Testis (tissue), 3 donors: ENCODE measurements around the gene SCPEP1. TPM values are rescaled to one million over a fixed set of nuclear protein-coding genes. Genes with fewer than 3 reads are reported as not detected.

Experiments
- DNase-seq: peaks from one replicate; pipeline ENCODE4 v3.0.0-alpha.2; 2019
- H3K27ac ChIP-seq, 2 donors: fragments of 200-600 bp; sonication (generic); one replicate each; pipeline ENCODE4 v1.5.1; 2019
- H3K27me3 ChIP-seq: fragments of 200-600 bp; sonication (generic); one replicate; pipeline ENCODE4 v1.5.1; 2019
- H3K36me3 ChIP-seq: fragments of 200-600 bp; sonication (generic); one replicate; pipeline ENCODE4 v1.5.1; 2017; ENCODE audit warnings: low read depth; ENCODE audit errors: missing control alignments
- H3K4me1 ChIP-seq: fragments of 200-600 bp; sonication (generic); one replicate; pipeline ENCODE4 v1.5.1; 2019
- H3K4me3 ChIP-seq, 2 donors: fragments of 200-600 bp; sonication (generic); one replicate each; pipeline ENCODE4 v1.5.1; 2017 to 2019
- H3K9me3 ChIP-seq: fragments of 200-600 bp; sonication (generic); one replicate; pipeline ENCODE4 v1.5.1; 2017
- POLR2A ChIP-seq: fragments of 450-650 bp; IDR thresholded peaks from one replicate; pipeline ENCODE4 v1.6.1; 2017; ENCODE audit warnings: antibody characterized with exemption, mild to moderate bottlenecking, moderate library complexity
- WGBS, 2 donors: methylation state at CpG; one replicate each; pipeline ENCODE4 v1.1.5; 2018; 5-methylcytosine and 5-hydroxymethylcytosine counted together
- intact Hi-C: fragments of 100-400 bp; cut with DNase I; formaldehyde crosslinking; loops from one replicate; pipeline ENCODE4 v1.15.1; 2023; ENCODE audit warnings: low total_unique reads
- polyA plus RNA-seq: library from polyadenylated mRNA; stranded (reverse); fragments of 350-450 nt; fragmentation: Illumina TruSeq; extraction: RNeasy Lipid Tissue Mini Kit (QIAGEN cat#74804); gene quantifications from one replicate; pipeline ENCODE4 v1.2.3, GENCODE V29; 2014; ENCODE audit warnings: low read depth, low replicate concordance; ENCODE audit not compliant: insufficient read depth
- total RNA-seq, 2 donors: library from RNA; depleted of rRNA; stranded (reverse); fragments of >200 nt; gene quantifications; one replicate each; pipeline ENCODE4 v1.2.3, GENCODE V29; 2016
- TF ChIP-seq, protein P1 (sequence below), 3 experiments: fragments of 450-650 bp in 2 of 3; fragments of 200-600 bp in 1 of 3; sonication (generic) in 1 of 3; IDR thresholded peaks; one replicate each; pipeline ENCODE4 v1.5.1; 2016 to 2019; ENCODE audit warnings: antibody characterized with exemption in 3 of 3, mild to moderate bottlenecking in 2 of 3, moderate library complexity in 1 of 3

Gene SCPEP1
- total and polyA plus RNA-seq, 3 donors from 2014 or later, result 30.7 to 55.7 (median 35.2) TPM

DNA sequence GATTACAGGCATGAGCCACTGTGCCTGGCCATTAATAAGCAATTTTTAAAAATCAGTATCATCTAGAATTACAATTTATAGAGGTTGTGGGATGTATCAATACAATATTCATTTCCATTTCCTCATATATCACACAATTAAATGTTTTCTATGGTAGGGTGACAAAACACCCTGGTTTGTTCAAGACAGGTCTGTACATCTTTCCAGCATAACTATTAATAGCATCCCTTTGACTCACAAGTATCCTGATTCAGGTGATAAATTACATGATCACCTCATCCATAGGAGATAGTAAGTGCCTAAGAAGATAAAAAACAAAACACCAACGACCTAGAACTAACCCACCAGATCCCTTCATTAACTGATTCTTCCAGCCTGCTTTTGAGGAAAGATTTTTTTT lies 30.2 kb upstream of the SCPEP1 start:
- no peak for DNase-seq
- H3K9me3 ChIP-seq, result no peaks in the 10 kb centered on the region
- 63 to 73% methylated on average over 1 of the region's 1 CpG for WGBS, 2 donors
- no peaks in the 10 kb centered on the region for H3K36me3 ChIP-seq
- intact Hi-C loops, result loop anchor here (10.0 kb wide), 1 partner anchor 133 kb away; no protein-coding TSS in a partner anchor
- H3K27me3 ChIP-seq, result no peaks in the 10 kb centered on the region
- H3K4me3 ChIP-seq, result no peak overlapping the region
- H3K4me1 ChIP-seq, result no peaks in the 10 kb centered on the region
- no peak overlapping the region for H3K27ac ChIP-seq
- no peak for TF ChIP-seq POLR2A
- TF ChIP-seq, protein P1, sequence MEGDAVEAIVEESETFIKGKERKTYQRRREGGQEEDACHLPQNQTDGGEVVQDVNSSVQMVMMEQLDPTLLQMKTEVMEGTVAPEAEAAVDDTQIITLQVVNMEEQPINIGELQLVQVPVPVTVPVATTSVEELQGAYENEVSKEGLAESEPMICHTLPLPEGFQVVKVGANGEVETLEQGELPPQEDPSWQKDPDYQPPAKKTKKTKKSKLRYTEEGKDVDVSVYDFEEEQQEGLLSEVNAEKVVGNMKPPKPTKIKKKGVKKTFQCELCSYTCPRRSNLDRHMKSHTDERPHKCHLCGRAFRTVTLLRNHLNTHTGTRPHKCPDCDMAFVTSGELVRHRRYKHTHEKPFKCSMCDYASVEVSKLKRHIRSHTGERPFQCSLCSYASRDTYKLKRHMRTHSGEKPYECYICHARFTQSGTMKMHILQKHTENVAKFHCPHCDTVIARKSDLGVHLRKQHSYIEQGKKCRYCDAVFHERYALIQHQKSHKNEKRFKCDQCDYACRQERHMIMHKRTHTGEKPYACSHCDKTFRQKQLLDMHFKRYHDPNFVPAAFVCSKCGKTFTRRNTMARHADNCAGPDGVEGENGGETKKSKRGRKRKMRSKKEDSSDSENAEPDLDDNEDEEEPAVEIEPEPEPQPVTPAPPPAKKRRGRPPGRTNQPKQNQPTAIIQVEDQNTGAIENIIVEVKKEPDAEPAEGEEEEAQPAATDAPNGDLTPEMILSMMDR (IDR thresholded peaks at IDR 0.05), result no peak

- Histone ChIP-seq H3K27me3 (no peaks in the 10 kb centered on the region), H3K4me1 (no peaks in the 10 kb centered on the region), H3K36me3 (no peaks in the 10 kb centered on the region), H3K9me3 (no peaks in the 10 kb centered on the region), H3K4me3 (no peak overlapping the region), H3K27ac (no peak overlapping the region)
- TF ChIP-seq, protein P1 (IDR thresholded peaks at IDR 0.05), result no peak
- no peak for TF ChIP-seq POLR2A
- intact Hi-C loops, result loop anchor here (10.0 kb wide), 1 partner anchor 134 kb away; no protein-coding TSS in a partner anchor
- WGBS, 2 donors, result 86 to 96% methylated on average over 1 of the region's 1 CpG
- DNase-seq, result no peak
Observed at GRCh38 chr17:56948491-56948890, 29.4 kb upstream of the SCPEP1 start.

GRCh38 chr17:56949595-56949994 lies 28.3 kb upstream of the SCPEP1 start:
- no peak overlapping the region for H3K4me3 ChIP-seq
- WGBS, 2 donors, result 63 to 64% methylated on average over 3 of the region's 3 CpGs
- no peaks in the 10 kb centered on the region for H3K4me1 ChIP-seq
- H3K9me3 ChIP-seq, result no peaks in the 10 kb centered on the region
- no peak for DNase-seq
- TF ChIP-seq, protein P1 (IDR thresholded peaks at IDR 0.05), result no peak
- TF ChIP-seq POLR2A, result no peak
- no peaks in the 10 kb centered on the region for H3K36me3 ChIP-seq
- intact Hi-C loops, result loop anchor here (10.0 kb wide), 1 partner anchor 135 kb away; no protein-coding TSS in a partner anchor
- H3K27me3 ChIP-seq, result no peaks in the 10 kb centered on the region
- H3K27ac ChIP-seq, result no peak overlapping the region

DNA sequence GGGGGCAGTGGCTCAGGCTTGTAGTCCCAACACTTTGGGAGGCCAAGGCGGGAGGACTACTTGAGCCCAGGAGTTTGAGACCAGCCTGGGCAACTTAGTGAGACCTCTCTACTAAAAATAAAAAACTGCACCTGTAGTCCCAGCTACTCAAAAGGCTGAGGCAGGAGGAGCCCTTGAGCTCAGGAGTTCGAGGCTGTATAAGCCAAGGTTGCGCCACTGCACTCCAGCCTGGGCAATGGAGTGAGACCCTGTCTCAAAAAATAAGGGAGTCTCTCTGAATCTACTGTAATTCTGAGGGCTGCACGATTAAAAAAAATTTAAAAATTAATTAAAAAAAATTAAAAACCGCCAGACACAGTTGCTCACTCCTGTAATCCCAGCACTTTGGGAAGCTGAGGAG lies 20.9 kb upstream of the SCPEP1 start:
- no peak for DNase-seq
- intact Hi-C loops, result no loop called here
- no peaks in the 10 kb centered on the region for H3K36me3 ChIP-seq
- TF ChIP-seq POLR2A, result no peak
- TF ChIP-seq, protein P1 (IDR thresholded peaks at IDR 0.05), result no peak
- H3K4me1 ChIP-seq, result peaks cover 22% of the 10 kb centered on the region
- no peaks in the 10 kb centered on the region for H3K9me3 ChIP-seq
- 84 to 97% methylated on average over 5 of the region's 5 CpGs for WGBS, 2 donors
- no peak overlapping the region for H3K27ac ChIP-seq
- no peak overlapping the region for H3K4me3 ChIP-seq
- no peaks in the 10 kb centered on the region for H3K27me3 ChIP-seq
